Lung (tissue), 12 donors: ENCODE measurements around the gene FYN. TPM values are rescaled to one million over a fixed set of nuclear protein-coding genes. Genes with fewer than 3 reads are reported as not detected.
A peak's percentile ranks its signal among the peaks of the same experiment; 100 is the strongest.

Experiments used
- ATAC-seq: fragments of 200-7000 bp; cut with Tn5 transposase; one replicate; pipeline ENCODE4 v1.9.1; 2020; ENCODE audit warnings: moderate number of reproducible peaks; ENCODE audit not compliant: insufficient read depth, low FRiP score
- DNase-seq, 3 donors: peaks; one replicate each; pipeline ENCODE4 v3.0.0-alpha.2; 2013 to 2017
- H3K27ac ChIP-seq, 2 donors: one replicate each; pipeline ENCODE4 v1.5.1; 2013; ENCODE audit warnings: mild to moderate bottlenecking in 2 of 2, moderate library complexity in 2 of 2, control low read depth in 1 of 2, inconsistent platforms in 1 of 2, low read depth in 1 of 2, low read length in 1 of 2
- H3K27me3 ChIP-seq, 3 donors: one replicate each; pipeline ENCODE4 v1.5.1; 2013; ENCODE audit warnings: low read length in 2 of 3; ENCODE audit not compliant: control insufficient read depth in 3 of 3, insufficient read depth in 3 of 3
- H3K36me3 ChIP-seq, 4 donors: one replicate each; pipeline ENCODE4 v1.5.1; 2013; ENCODE audit warnings: low read length in 4 of 4, mild to moderate bottlenecking in 1 of 4, moderate library complexity in 1 of 4; ENCODE audit not compliant: control insufficient read depth in 4 of 4, insufficient read depth in 4 of 4
- H3K4me1 ChIP-seq, 5 donors: one replicate each; pipeline ENCODE4 v1.5.1; 2013; ENCODE audit warnings: low read length in 5 of 5, mild to moderate bottlenecking in 2 of 5, moderate library complexity in 1 of 5; ENCODE audit not compliant: control insufficient read depth in 5 of 5, insufficient read depth in 5 of 5
- H3K4me3 ChIP-seq: one replicate; pipeline ENCODE4 v1.5.1; 2013; ENCODE audit warnings: mild to moderate bottlenecking, control low read depth, moderate library complexity
- H3K9ac ChIP-seq, 2 donors: one replicate each; pipeline ENCODE4 v1.5.1; 2013; ENCODE audit warnings: low read length in 2 of 2, control low read depth in 1 of 2; ENCODE audit not compliant: insufficient read depth in 1 of 2
- H3K9me3 ChIP-seq, 4 donors: one replicate each; pipeline ENCODE4 v1.5.1; 2013; ENCODE audit warnings: low read length in 3 of 4, mild to moderate bottlenecking in 1 of 4, moderate library complexity in 1 of 4; ENCODE audit not compliant: control insufficient read depth in 4 of 4, insufficient read depth in 3 of 4
- WGBS, 2 donors: extraction: QIAGEN DNeasy Blood & Tissue Kit; methylation state at CpG; one replicate each; pipeline ENCODE4 v1.1.7; 2013; 5-methylcytosine and 5-hydroxymethylcytosine counted together
- polyA plus RNA-seq, 2 donors: library from polyadenylated mRNA; stranded (reverse); fragments of 200-250 nt; gene quantifications; one replicate each; pipeline ENCODE4 v1.2.1, GENCODE V29; 2013
- total RNA-seq, 2 donors: library from RNA; depleted of rRNA in 1 of 2; stranded (reverse); fragments of >200 nt in 1 of 2; gene quantifications; one replicate each; pipeline ENCODE4 v1.2.1, GENCODE V29; 2014 to 2021
- TF ChIP-seq, protein P1 (sequence below): IDR thresholded peaks from 2 replicates; pipeline ENCODE4 v1.5.1; 2012; ENCODE audit warnings: mild to moderate bottlenecking; ENCODE audit errors: control extremely low read depth, extremely low read depth
- donor health status: control.
- donor health status: control.
- donor health status: Bipolar disorder and iron deficiency.
- donor health status: healthy.
- donor health status: DM: yes; HTN: yes; CAD: no.

The FYN gene
- total and polyA plus RNA-seq, 4 donors: 27.3 to 157 (median 71.0) TPM

DNA sequence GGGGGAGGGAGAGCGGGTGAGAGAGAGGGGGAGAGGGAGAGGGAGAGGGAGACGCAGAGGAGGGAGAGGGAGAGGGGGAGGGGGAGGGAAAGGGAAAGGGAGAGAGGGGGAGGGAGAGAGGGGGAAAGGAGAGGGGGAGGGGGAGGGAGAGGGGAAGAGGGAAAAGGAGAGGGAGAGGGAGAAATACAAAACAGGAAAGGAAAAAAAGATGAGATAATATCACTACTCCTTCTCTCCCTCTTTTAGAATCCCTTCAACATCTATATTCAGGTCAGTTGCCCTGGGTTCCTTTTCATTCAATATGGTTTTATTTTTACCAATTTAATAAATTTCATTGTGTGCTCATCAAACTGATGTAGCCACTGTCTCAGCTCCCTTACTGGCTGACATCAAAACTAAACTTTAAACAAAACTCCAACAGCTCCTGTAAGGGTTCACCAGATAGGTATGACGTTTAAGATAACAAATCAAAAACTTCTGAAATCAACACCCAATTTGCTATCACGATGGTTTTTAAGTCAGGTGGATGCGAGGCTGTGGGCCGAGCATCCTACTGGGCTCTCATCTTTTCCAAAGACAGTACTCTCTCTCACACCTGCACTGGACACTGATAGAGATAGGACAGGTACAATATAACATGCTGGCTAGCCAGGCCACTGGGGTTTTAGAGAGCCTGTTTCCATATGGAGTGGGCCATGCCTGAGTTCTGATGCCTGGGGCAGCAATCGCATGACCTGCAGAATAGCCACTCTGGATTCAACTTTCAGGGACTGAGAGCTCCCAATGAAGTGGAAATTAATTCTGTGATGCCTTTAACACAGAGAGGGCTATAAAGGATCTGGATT lies 99.5 kb downstream of the FYN start:
- H3K27ac ChIP-seq: no peak overlapping the region
- WGBS, 2 donors: 85 to 88% methylated on average over 5 to 6 of the region's 7 CpGs
- DNase-seq: peak in 1 of 3 donors; percentile 47
- H3K9ac ChIP-seq: no peak overlapping the region
- TF ChIP-seq, protein P1, sequence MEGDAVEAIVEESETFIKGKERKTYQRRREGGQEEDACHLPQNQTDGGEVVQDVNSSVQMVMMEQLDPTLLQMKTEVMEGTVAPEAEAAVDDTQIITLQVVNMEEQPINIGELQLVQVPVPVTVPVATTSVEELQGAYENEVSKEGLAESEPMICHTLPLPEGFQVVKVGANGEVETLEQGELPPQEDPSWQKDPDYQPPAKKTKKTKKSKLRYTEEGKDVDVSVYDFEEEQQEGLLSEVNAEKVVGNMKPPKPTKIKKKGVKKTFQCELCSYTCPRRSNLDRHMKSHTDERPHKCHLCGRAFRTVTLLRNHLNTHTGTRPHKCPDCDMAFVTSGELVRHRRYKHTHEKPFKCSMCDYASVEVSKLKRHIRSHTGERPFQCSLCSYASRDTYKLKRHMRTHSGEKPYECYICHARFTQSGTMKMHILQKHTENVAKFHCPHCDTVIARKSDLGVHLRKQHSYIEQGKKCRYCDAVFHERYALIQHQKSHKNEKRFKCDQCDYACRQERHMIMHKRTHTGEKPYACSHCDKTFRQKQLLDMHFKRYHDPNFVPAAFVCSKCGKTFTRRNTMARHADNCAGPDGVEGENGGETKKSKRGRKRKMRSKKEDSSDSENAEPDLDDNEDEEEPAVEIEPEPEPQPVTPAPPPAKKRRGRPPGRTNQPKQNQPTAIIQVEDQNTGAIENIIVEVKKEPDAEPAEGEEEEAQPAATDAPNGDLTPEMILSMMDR: no peak
- no peak overlapping the region for H3K4me3 ChIP-seq
- peaks cover 0 to 25% (median 7%) of the 10 kb centered on the region in 5 donors for H3K4me1 ChIP-seq
- H3K9me3 ChIP-seq: no peaks in the 10 kb centered on the region
- ATAC-seq: no peak
- H3K27me3 ChIP-seq: no peaks in the 10 kb centered on the region
- peaks cover 0 to 11% (median 3%) of the 10 kb centered on the region in 4 donors for H3K36me3 ChIP-seq

DNA sequence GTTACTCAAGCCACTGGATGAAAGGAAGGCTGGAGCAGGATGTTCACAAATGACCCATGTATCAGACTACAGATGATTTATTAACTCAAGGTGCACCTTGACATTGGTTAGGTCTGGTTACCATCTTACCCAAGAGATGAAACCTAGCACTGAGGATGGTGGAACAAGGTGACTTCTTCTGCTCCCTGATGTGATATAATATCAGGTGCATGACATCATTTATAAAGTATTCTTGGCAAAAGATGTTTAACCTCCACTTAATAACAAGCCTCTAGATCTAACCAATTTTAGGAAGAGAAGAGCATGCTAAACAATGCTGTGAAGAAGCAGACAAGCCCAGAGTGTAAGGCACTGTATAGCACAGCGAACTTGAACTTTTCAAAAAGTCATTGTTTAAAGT lies 100.9 kb downstream of the FYN start:
- Histone ChIP-seq H3K27ac (no peak overlapping the region), H3K4me1 (peaks cover 0 to 28% (median 6%) of the 10 kb centered on the region in 5 donors), H3K4me3 (no peak overlapping the region), H3K9ac (no peak overlapping the region), H3K27me3 (no peaks in the 10 kb centered on the region), H3K9me3 (no peaks in the 10 kb centered on the region), H3K36me3 (peaks cover 0 to 8% (median 2%) of the 10 kb centered on the region in 4 donors)
- TF ChIP-seq, protein P1: no peak
- 95% methylated on average over 1 of the region's 1 CpG for WGBS, 2 donors
- ATAC-seq (no peak), DNase-seq (no peak)

DNA sequence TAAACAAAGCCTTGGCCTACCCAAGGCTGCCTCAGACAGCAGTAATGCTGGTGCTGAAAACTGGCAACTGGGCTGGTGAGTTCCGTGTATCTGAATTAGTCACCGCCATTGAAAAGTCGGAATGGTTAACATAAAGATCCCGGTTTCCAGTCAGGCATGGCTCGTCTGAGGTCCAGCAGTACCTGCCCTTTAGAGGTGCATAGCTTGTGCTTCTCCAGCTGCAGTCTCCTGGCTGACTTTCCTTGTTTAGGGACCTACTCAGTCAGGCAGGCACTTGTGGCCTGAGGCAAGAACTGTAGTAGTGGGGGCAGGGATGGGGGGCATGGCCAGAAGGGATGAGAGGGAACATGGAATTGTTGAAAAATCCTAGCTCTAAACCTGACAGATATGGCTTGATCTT lies 101.6 kb downstream of the FYN start:
- 82 to 84% methylated on average over 5 of the region's 5 CpGs for WGBS, 2 donors
- Histone ChIP-seq H3K27me3 (no peaks in the 10 kb centered on the region), H3K36me3 (peaks cover 0 to 8% (median 2%) of the 10 kb centered on the region in 4 donors), H3K4me1 (peaks cover 0 to 26% (median 6%) of the 10 kb centered on the region in 5 donors), H3K27ac (peak overlapping the region in 1 of 2 donors; percentile 28), H3K9me3 (no peaks in the 10 kb centered on the region), H3K4me3 (no peak overlapping the region), H3K9ac (no peak overlapping the region)
- no peak for DNase-seq
- no peak for ATAC-seq
- TF ChIP-seq, protein P1: no peak
